ENCODE results near the gene RALGAPA1.
"Not testable (repeated sequence)": the region's sequence is repeated elsewhere in the genome, so short reads cannot be mapped to it uniquely, and the experiment has no call there.

The RALGAPA1 gene

DNA sequence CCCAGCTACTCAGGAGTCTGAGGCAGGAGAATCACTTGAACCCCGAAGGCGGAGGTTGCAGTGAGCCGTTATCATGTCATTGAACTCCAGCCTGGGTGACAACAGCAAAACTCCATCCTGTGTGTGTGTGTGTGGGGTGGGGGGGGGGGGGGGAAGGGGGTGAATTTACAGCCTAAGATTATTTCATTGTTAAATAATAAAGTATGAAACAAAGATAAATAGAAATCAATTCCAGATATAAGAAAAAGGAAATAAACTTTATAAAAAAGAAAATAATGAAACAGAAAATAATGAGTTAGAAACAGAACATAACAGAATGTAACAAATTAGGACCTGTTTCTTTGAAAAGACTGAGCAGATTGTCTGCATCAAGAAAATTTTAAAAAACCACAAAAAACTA lies 191.6 kb downstream of the RALGAPA1 start:
- no peak for DNase-seq

DNA sequence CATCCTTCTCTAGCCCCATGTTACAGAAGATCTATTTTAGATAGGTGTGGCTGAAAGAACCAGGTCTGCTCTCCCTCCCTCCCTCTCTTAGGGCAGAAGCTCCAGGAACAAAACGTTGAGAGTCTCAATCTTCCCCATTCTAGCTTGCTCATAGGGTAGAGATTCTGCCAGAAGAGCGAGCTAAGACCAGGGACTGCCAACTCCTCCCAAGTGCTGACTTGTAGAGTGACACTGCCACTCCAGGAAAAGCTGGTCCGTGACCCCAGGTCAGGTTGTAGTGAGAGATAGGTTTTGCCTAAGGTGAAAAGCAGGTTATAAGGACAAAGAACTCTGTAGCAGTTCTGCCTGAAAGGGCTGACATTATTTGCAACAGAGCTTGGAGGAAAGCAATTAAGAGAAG lies 201.7 kb downstream of the RALGAPA1 start:
- DNase-seq = no peak

DNA sequence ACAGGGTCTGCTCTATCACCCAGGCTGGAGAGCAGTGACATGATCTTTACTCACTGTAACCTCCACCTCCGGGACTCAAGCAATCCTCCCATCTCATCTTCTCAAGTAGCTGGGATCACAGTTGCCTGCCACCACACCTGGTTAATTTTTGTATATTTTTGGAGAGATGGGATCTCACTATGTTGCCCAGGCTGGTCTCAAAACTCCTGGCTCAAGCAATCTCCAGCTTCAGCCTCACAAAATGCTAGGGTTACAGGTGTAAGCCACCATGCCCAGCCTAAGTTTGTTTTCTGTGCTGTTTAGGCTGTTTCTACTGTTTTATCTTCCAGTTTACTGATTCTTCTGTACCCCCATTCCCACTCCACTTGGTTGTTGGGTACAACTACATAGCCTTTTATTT lies 208.8 kb downstream of the RALGAPA1 start:
- no peak for DNase-seq

DNA sequence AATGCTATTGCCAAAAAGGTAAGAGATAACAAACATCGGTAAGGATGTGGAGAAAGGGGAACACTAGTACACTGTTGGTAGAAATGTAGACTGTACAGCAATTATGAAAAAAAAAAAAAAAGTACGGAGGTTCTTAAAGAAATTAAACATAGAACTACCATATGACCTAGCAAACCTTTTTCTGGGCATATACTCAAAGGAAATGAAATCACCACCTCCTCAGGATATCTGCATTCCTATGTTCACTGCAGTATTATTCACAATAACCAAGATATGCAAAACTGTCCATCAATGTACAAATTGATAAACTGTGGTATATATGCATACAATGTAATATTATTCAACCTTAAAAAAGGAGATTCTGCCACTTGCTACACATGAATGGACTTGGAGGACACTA lies 214.5 kb downstream of the RALGAPA1 start:
- DNase-seq = no peak

DNA sequence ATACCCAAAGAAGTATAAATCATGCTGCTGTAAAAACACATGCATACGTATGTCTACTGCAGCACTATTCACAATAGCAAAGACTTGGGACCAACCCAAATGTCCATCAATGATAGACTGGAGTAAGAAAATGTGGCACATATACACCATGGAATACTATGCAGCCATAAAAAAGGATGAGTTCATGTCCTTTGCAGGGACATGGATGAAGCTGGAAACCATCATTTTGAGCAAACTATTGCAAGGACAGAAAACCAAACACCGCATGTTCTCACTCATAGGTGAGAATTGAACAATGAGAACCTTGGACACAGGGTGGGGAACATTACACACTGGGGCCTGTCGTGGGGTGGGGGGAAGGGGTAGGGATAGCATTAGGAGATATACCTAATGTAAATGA lies 221.7 kb downstream of the RALGAPA1 start:
- not testable (repeated sequence) for DNase-seq

DNA sequence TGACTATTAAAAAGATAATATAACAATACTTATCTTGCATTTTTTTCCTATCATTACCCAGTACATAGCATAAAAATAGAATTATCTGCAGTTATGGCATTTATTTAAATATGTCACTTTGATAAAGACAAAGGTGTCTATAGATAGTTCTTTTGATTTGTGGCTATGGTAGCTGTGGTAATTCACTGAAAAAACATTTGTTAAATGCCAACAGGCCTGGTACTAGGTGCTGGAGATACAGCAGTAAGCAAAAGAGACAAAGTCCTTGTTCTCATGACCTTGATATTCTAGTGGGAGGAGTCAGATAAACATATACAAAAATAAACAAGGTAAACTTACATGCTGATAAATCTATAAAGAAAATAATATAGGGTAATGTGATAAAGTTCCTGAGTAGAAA lies 230.5 kb downstream of the RALGAPA1 start:
- no peak for DNase-seq

DNA sequence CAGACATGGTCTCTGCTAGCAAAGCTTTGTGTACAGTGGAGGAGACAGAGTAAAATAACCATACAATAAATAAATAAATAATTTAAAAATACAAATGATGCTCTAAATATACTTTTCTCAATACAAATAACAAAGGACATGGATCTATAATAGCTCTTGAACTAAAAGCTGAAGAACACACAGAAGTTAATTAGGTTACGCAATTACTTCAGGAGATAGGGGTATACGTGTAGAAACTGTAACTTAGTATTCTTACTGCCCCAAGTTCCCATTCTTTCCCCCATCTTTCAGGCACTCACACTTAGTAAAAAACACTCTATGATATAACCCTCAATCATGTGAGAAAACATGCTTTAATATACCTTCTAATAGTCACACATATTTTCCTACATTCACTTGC lies 231.0 kb downstream of the RALGAPA1 start:
- DNase-seq = no peak

DNA sequence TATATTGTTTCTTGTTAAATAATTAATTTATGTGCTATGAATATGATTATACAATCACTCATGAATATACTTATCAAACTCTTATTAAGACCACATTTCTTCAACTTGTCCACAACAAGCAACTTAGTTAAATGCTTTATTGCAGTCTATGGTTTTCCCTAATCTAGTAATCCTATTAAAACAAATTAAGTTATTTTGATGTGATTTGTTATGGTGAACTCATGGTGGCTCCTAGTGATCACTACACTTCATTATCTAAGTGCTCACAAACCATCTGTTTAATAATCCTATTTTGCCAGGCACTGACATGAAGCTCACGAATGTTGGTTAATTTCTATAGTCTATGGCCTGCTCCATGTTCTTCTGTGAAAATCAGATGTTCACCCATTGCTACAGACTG lies 232.2 kb downstream of the RALGAPA1 start:
- no peak for DNase-seq

DNA sequence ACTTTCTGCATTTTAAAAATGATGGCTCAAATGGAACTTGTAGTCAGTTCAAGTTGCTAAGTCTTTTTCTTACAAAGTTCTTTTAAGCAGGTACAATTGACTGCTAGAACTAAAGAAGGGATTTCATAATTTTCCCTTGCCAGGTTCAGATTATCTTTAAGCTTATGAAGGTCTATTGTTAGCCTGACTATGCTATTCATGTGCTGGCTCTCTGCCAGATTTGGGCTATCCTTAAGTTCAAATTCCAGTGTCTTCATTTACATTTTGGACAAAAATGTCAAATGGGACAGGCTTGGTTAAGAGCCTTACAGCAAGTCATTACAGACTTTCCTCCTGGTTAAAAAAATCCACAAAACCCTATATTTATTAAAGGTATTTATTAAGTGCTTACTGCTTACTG lies 232.8 kb downstream of the RALGAPA1 start:
- no peak for DNase-seq

DNA sequence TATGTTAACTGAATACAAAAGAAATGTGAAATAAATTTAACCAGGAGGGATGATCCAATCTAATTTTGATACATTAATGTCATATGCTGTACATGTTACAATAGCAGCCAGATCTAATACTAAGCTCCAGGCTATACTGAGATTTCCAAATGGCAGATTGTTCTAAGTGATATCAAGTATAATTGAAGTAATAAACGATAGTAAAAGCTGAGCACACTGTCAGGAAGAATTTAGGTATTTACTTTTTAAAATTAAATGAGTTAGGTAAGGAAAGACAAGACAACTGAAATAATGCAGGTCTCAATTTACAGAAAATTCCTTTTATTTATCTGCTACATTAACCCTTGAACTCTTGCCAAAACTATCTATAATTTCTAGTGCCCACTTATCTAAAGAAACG lies 235.2 kb downstream of the RALGAPA1 start:
- no peak for DNase-seq

DNA sequence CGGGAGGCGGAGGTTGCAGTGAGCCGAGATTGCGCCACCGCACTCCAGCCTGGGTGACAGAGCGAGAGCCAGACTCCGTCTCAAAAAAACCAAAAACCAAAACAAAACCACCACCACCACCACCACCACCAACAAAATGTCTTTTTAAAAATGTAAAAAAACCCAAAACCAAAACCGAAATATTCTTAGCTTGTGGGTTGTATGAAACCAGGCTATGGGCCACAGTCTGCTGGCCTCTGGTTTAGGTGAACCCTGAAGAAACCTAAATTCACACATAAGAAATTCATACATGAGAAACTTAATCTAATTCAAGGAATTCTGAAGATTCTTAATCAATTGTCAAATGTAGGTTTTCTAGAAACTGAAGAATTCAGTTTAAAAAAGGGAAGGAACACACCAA lies 237.5 kb downstream of the RALGAPA1 start:
- DNase-seq = no peak

DNA sequence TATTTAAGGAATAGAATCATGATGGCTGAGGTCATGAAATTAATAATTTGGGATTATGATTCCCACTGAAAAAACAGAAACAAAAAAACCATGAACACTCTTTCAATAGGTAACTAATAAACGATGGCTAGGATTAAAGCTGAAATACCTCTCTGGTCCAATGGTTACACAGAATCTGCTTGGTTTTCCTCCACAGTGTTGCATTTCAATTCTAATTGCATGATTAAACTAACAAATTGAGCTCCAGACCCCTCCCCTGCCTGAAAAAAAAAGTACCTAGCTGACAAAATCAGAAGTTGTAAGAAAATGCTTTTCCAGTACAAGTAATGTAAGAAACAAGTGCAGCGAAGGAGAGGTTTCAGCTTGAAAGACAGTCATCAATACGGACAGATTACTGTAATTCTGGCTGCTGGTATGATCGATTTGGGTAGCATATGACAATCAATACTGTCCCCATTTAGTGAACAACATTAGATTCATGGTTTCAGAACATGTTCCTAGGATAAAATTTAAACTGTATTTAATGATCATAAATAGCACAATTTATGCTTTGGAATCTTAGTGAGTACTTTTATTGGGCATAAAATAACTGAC lies 243.1 kb downstream of the RALGAPA1 start:
- DNase-seq = no peak

DNA sequence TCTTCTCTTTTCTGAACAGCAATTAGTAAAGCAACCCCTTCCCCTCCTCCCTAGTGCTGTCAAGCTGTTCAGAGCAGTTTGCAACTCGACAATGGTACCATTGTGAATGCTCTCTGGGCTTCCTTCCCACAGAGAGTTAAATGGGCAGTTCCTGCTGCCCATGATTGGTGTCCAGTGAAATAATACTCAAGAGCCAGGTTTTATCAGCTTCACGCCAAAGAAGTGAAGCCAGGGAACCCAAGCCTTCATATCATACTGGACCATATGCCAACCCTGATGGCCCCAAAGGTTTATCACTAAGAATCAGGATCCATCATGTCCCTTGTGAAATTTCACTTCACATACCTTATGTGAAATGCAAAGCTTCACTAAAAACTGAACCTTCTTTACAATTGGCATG lies 250.4 kb downstream of the RALGAPA1 start:
- DNase-seq = no peak

DNA sequence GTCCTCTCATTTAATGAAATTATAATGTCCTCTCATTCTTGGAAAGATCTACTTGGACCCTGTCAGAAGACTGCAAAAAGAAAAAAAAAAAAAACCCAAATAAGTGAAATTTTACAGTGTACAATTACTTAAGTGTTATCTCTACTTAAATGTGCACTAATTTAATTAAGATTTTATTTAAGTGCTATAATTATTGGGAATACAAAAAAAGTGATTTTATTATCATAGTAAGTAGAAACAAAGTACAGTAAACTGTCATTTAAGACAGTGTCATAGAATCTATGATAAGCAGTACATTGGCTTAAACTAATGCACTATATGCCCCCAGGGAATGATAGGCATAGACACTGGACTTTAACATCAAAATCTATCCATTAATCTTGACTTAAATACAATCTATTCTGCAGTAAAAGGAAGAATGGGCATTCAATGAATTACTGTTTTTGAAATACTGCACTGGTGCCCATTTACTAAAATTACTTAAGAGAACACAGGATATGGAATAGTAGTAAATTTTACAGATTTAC lies 251.8 kb downstream of the RALGAPA1 start:
- no peak for DNase-seq

DNA sequence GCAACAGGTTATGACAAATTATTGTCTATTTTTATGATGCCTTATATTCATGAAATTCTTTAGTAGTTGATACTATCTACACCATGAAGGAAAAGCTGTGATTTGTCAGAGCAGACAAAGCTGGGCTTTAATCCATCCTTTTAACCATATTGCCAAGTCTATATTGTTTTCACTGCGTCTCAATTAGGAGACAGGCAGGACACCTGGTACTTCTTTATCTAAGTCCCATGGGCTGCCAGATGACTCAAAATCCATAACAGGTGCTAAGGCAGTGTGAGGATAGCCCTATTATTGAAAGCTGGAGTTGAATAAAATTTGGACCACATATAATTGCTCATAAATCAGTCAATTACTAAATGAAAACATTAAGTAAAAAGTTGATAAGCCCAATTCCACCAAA lies 252.5 kb downstream of the RALGAPA1 start:
- DNase-seq = no peak

DNA sequence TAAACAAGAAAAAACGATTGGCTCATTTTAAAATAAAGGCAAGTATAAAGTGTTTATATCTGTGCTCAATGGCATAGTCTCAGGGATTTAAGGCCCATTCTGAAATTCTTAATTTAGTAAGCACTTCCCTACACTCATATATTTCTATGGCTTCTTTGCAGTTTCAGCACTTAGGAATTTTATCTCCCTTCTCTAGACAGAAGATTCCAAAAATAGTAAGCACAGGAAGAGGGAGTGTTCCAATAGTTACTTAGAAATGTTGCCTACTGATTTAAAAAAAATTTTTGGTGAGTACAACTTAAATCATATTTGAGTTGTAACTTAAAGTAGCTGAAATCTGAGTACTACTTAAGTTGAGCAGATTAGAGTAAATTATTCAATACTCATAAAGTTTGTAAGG lies 255.3 kb downstream of the RALGAPA1 start:
- DNase-seq = no peak

DNA sequence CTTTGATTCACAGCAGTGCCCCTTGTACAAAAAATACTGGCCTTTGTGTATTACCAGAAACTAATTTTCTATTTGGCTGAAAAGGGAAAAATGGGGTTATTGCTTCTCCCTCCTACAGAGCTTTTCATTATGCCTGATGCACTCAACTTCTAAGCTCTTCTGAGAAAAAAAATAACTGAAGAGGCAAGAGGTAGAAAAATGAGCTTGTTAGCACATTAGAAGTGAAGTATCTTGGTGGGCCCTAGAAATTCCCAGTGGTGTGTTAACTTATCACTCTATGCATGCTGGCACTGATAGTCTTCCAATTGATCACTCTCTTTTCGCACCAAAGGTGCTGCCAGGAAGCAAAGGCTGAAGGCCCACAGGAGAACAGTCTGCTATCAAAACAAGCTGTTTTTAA lies 258.0 kb downstream of the RALGAPA1 start:
- DNase-seq = no peak

DNA sequence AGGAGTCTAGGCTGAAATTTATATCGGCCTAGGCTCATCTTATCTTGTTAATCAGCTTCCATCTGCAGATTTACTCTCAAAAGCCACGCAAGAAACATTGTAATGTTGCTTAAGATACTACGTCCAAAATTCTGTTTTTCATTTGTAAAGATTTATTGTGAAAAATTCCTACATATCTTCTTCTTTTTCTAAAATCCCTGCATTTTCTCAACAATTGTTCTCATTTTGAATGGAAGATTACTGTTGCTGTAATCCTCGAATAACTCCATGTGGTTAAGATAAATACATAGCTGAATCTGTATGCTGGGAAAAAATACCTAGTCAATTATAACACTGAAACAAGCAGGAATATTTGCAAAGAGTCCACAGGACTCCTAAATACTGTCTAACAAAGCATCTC lies 259.5 kb downstream of the RALGAPA1 start:
- no peak for DNase-seq

DNA sequence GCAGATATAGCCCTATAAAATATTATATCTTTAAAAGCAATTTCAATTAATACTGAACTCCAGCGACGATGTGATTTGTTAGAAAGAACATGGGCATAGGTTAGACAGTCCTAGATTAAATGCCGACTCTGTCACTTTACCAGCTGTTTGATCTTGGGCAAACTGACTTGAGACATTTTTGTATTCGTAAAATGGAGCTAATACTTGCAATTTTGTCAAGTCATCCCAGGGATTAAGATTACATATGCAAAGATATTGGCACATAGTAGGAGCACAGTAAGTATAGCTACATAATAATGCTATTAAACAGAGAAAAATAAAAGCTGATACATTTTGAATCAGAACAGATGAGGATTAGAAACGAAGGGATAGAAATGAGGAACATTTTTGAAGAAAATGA lies 266.1 kb downstream of the RALGAPA1 start:
- no peak for DNase-seq

DNA sequence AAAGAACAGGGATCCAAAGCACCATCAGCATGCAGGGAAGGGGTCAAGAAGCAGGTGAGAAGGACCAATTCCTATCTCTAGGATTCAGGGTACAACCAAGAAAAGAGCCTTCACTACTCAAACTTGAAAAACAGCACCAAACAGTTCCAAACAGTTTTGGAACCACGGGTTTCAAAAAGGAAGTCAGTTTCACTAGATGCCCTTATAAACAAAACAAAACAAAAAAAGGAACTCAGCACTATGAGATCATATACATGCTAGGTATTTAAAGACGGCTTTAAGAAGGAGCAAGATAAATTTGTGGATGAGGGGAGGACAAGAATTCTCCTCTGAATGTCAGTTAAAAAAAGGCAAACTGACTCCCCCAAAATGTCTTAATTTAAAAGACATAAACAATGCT lies 269.1 kb downstream of the RALGAPA1 start:
- no peak for DNase-seq

DNA sequence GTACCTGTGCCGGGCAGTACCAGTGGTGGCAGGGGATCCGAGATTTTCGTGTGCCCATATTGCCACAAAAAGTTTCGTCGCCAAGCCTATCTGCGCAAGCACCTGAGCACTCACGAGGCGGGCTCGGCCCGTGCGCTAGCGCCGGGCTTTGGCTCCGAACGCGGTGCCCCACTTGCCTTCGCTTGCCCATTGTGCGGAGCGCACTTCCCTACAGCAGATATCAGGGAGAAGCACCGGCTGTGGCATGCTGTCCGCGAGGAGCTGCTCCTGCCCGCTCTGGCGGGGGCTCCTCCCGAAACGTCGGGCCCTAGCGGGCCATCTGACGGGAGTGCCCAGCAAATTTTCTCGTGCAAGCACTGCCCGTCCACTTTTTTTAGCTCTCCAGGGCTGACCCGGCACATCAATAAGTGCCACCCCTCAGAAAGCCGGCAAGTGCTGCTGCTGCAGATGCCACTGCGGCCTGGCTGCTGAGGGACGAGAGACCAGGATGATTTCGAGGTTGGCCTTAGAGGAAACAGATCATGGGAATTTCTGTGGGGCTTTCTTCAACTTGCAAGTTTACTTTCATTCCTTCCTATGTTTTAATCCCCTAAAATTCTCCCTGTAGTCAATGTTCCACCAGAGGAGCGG lies 273.5 kb downstream of the RALGAPA1 start:
- DNase-seq = no peak

DNA sequence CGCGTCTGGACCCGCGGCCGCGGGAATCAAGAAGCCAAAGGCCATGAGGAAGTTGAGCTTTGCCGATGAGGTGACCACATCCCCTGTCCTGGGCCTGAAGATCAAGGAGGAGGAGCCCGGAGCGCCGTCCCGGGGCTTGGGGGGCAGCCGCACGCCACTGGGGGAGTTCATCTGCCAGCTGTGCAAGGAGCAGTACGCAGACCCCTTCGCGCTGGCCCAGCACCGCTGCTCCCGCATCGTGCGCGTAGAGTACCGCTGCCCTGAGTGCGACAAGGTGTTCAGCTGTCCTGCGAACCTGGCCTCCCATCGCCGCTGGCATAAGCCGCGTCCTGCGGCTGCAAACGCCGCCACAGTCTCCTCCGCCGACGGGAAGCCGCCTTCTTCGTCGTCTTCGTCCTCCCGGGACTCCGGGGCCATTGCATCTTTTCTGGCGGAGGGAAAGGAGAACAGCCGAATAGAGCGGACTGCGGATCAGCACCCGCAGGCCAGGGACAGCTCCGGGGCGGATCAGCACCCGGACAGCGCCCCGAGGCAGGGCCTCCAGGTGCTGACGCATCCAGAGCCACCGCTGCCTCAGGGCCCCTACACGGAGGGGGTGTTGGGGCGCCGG lies 274.1 kb downstream of the RALGAPA1 start:
- peak; percentile 68 to 75 for DNase-seq

DNA sequence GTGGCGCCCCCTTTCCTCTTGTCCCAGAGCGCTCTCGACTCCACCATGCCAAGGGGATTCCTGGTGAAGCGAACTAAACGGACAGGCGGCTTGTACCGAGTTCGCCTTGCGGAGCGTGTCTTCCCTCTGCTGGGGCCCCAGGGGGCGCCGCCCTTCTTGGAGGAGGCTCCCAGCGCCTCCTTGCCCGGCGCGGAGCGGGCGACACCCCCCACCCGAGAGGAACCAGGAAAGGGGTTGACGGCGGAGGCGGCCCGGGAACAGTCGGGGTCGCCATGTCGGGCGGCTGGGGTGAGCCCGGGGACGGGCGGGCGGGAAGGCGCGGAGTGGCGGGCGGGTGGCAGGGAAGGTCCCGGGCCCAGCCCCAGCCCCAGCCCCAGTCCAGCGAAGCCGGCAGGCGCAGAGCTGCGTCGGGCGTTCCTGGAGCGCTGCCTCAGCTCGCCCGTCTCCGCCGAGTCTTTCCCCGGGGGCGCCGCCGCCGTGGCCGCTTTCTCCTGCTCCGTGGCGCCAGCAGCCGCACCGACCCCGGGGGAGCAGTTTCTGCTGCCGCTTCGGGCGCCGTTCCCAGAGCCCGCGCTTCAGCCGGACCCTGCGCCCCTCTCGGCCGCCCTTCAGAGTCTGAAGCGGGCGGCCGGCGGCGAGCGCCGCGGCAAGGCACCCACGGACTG lies 274.8 kb downstream of the RALGAPA1 start:
- peak in 1 of 2 experiments; percentile 9 for DNase-seq

Data from activated CD4-positive, alpha-beta T cell treated with anti-CD3 and anti-CD28 coated beads, Interleukin-2, amount 50 U/mL, for 48 hours (primary cell).